IMR-90 (cell line): ENCODE results near the gene PRLH. TPM values are rescaled to one million over a fixed set of nuclear protein-coding genes. Genes with fewer than 3 reads are reported as not detected.

Experiments
- ATAC-seq: fragments of 200-7000 bp; cut with Tn5 transposase; 2 replicates; pipeline ENCODE4 v1.9.1; 2020; ENCODE audit warnings: low read depth, mild to moderate bottlenecking, moderate library complexity
- BruUV-seq: library from RNA; stranded (reverse); fragments of 400-500 nt; replicated peaks from 2 replicates; lab custom pipeline; 2021; lab: Mats Ljungman, UMichigan
- CTCF ChIA-PET: fragments of 300-600 bp; formaldehyde crosslinking; extraction: SDS; loops from one replicate; lab custom pipeline; 2021; ENCODE audit warnings: antibody characterized with exemption; lab: Yijun Ruan, JAX
- POLR2A ChIA-PET: fragments of 300-600 bp; sonication (Branson Sonifier 250); formaldehyde crosslinking; loops from one replicate; lab custom pipeline; 2022; ENCODE audit warnings: antibody characterized with exemption; ENCODE audit not compliant: unreplicated experiment; lab: Charles Lee
- DNase-seq: peaks from one replicate; pipeline ENCODE4 v3.0.0; 2013
- H2AFZ ChIP-seq: replicated peaks from 2 replicates; pipeline ENCODE3; 2013; ENCODE audit warnings: low read length, mild to moderate bottlenecking; ENCODE audit not compliant: poor library complexity
- H2AK5ac ChIP-seq: 2 replicates; pipeline ENCODE4 v1.6.1; 2013; ENCODE audit warnings: low read depth, low read length, inconsistent platforms
- H2AK9ac ChIP-seq: replicated peaks from 2 replicates; pipeline ENCODE3; 2013; ENCODE audit warnings: mild to moderate bottlenecking, low read depth, low read length, moderate library complexity; ENCODE audit not compliant: poor library complexity
- H2BK120ac ChIP-seq: 2 replicates; pipeline ENCODE4 v1.6.1; 2013; ENCODE audit warnings: low read depth, low read length, inconsistent platforms
- H2BK15ac ChIP-seq: 3 replicates; pipeline ENCODE4 v1.6.1; 2013; ENCODE audit warnings: low read depth, low read length, inconsistent platforms
- H2BK20ac ChIP-seq: 2 replicates; pipeline ENCODE4 v1.6.1; 2013; ENCODE audit warnings: low read depth, mild to moderate bottlenecking, inconsistent platforms, low read length, moderate library complexity
- H2BK5ac ChIP-seq: 2 replicates; pipeline ENCODE4 v1.6.1; 2013; ENCODE audit warnings: mild to moderate bottlenecking, low read depth, low read length, inconsistent platforms; ENCODE audit not compliant: poor library complexity, severe bottlenecking
- H3K14ac ChIP-seq: replicated peaks from 2 replicates; pipeline ENCODE4 v1.6.1; 2013; ENCODE audit warnings: low read depth, low read length, inconsistent platforms
- H3K18ac ChIP-seq: 2 replicates; pipeline ENCODE4 v1.6.1; 2013; ENCODE audit warnings: low read depth, low read length, control low read depth
- H3K23ac ChIP-seq: 2 replicates; pipeline ENCODE4 v1.6.1; 2013; ENCODE audit warnings: low read depth, low read length, inconsistent platforms
- H3K27ac ChIP-seq: 2 replicates; pipeline ENCODE4 v1.5.1; 2013; ENCODE audit warnings: mild to moderate bottlenecking, control low read depth, low read length; ENCODE audit not compliant: insufficient read depth
- H3K27me3 ChIP-seq: 2 replicates; pipeline ENCODE4 v1.6.1; 2013; ENCODE audit warnings: low read length; ENCODE audit not compliant: control insufficient read depth, insufficient read depth
- H3K36me3 ChIP-seq: 2 replicates; pipeline ENCODE4 v1.6.1; 2013; ENCODE audit warnings: low read length, mixed read lengths; ENCODE audit not compliant: control insufficient read depth, insufficient read depth
- H3K4ac ChIP-seq: 2 replicates; pipeline ENCODE4 v1.6.1; 2013; ENCODE audit warnings: low read depth, low read length, inconsistent platforms
- H3K4me1 ChIP-seq: 2 replicates; pipeline ENCODE4 v1.6.1; 2013; ENCODE audit warnings: low read length, mixed read lengths; ENCODE audit not compliant: control insufficient read depth, insufficient read depth
- H3K4me2 ChIP-seq: 2 replicates; pipeline ENCODE4 v1.6.1; 2013; ENCODE audit warnings: low read depth, mild to moderate bottlenecking, control low read depth, low read length, moderate library complexity
- H3K4me3 ChIP-seq: 2 replicates; pipeline ENCODE4 v1.5.1; 2013; ENCODE audit warnings: low read depth, mild to moderate bottlenecking, control low read depth, low read length, moderate library complexity; ENCODE audit not compliant: insufficient read depth
- H3K56ac ChIP-seq: 2 replicates; pipeline ENCODE4 v1.6.1; 2013; ENCODE audit warnings: low read length, inconsistent platforms; ENCODE audit not compliant: insufficient read depth; ENCODE audit errors: extremely low read depth
- H3K79me1 ChIP-seq, 2 experiments: 2 replicates each; pipeline ENCODE4 v1.6.1; 2013; ENCODE audit warnings: low read length in 2 of 2, inconsistent platforms in 1 of 2, low read depth in 1 of 2
- H3K9ac ChIP-seq: 2 replicates; pipeline ENCODE4 v1.6.1; 2013; ENCODE audit warnings: low read depth, low read length, control low read depth
- H3K9me1 ChIP-seq: 2 replicates; pipeline ENCODE4 v1.6.1; 2013; ENCODE audit warnings: low read length, inconsistent platforms; ENCODE audit not compliant: insufficient read depth
- H3K9me3 ChIP-seq: 2 replicates; pipeline ENCODE4 v1.6.1; 2013; ENCODE audit warnings: low read length; ENCODE audit not compliant: control insufficient read depth, insufficient read depth
- H4K20me1 ChIP-seq: 2 replicates; pipeline ENCODE4 v1.6.1; 2013; ENCODE audit warnings: low read length, inconsistent platforms; ENCODE audit not compliant: insufficient read depth
- H4K5ac ChIP-seq: 2 replicates; pipeline ENCODE4 v1.6.1; 2013; ENCODE audit warnings: mild to moderate bottlenecking, low read depth, low read length, control low read depth
- H4K8ac ChIP-seq, 2 experiments: 2 replicates each; pipeline ENCODE4 v1.6.1; 2013; ENCODE audit warnings: low read depth in 2 of 2, low read length in 2 of 2, control low read depth in 1 of 2, inconsistent platforms in 1 of 2
- H4K91ac ChIP-seq: 2 replicates; pipeline ENCODE4 v1.6.1; 2013; ENCODE audit warnings: low read depth, low read length, inconsistent platforms; ENCODE audit not compliant: insufficient read depth
- CEBPB ChIP-seq: IDR thresholded peaks from 2 replicates; pipeline ENCODE4 v1.6.1; 2012; ENCODE audit warnings: low read depth, low read length, improper control_type of control experiment
- CHD1 ChIP-seq: IDR thresholded peaks from 2 replicates; pipeline ENCODE4 v1.6.1; 2012; ENCODE audit warnings: low read depth, low read length, improper control_type of control experiment
- CTCF ChIP-seq: conservative IDR thresholded peaks from 2 replicates; pipeline ENCODE4 v1.5.1; 2012; ENCODE audit warnings: mild to moderate bottlenecking, low read depth, low read length, improper control_type of control experiment
- MAFK ChIP-seq: IDR thresholded peaks from 2 replicates; pipeline ENCODE4 v1.6.1; 2012; ENCODE audit warnings: low read depth, low read length, improper control_type of control experiment
- NFE2L2 ChIP-seq: fragments of 150-350 bp; IDR thresholded peaks from 2 replicates; pipeline ENCODE4 v1.6.1; 2016; ENCODE audit warnings: low read depth, mild to moderate bottlenecking, low read length
- WGBS, 2 experiments: methylation state at CpG; one replicate each; pipeline versions ENCODE4 v1.1.5 to v1.1.7; 2013; ENCODE audit warnings: missing lambda C conversion rate in 2 of 2; ENCODE audit not compliant: insufficient read length in 1 of 2; ENCODE audit errors: extremely low coverage in 2 of 2; 5-methylcytosine and 5-hydroxymethylcytosine counted together
- dilution Hi-C: fragments of 300-500 bp; cut with HindIII; formaldehyde crosslinking; loops from one replicate; pipeline ENCODE4 v1.14.3; 2018; ENCODE audit warnings: low sequenced_read_pairs; ENCODE audit not compliant: unreplicated experiment
- in situ Hi-C: fragments of 300-500 bp; cut with MboI; formaldehyde crosslinking; loops from 3 replicates; pipeline ENCODE4 v1.14.3; 2019; ENCODE audit warnings: low sequenced_read_pairs, inconsistent platforms, mixed read lengths
- intact Hi-C: fragments of 100-400 bp; cut with micrococcal nuclease; formaldehyde crosslinking; loops from 2 replicates; pipeline ENCODE4 v1.10.0; 2022
- polyA plus RNA-seq, 3 experiments: library from polyadenylated mRNA; depleted of rRNA; stranded (reverse); fragments of >200 nt; gene quantifications; 2 replicates each; pipeline ENCODE4 v1.2.3, GENCODE V29; 2012; ENCODE audit warnings: low replicate concordance in 1 of 3
- total RNA-seq: library from RNA; depleted of rRNA; stranded (reverse); fragments of >200 nt; gene quantifications from 2 replicates; pipeline ENCODE4 v1.2.3, GENCODE V29; 2012

The PRLH gene
- total and polyA plus RNA-seq, 2 of the 4 experiments (the other 2 are of a cell fraction), result not detected

- no peak overlapping the region for H2AK5ac ChIP-seq
- in situ Hi-C loops (loop anchor here (5.0 kb wide), 1 partner anchor 150 kb away; no protein-coding TSS in a partner anchor), dilution Hi-C loops (no loop called here), intact Hi-C loops (no loop called here)
- H2BK120ac ChIP-seq, result no peak overlapping the region
- DNase-seq (no peak), ATAC-seq (no peak)
- no peaks in the 10 kb centered on the region for H3K79me1 ChIP-seq
- no peak overlapping the region for H3K4me3 ChIP-seq
- no peak overlapping the region for H3K4ac ChIP-seq
- H3K4me1 ChIP-seq, result peaks cover 6% of the 10 kb centered on the region
- H2BK15ac ChIP-seq, result no peak overlapping the region
- ChIA-PET POLR2A (interaction anchor here (0.6 kb wide), 1 partner anchor 11 kb away, joined by 6 read pairs; no protein-coding TSS in a partner anchor), CTCF (interaction anchor here (1.5 kb wide), 1 partner anchor 152 kb away, joined by 7 read pairs; no protein-coding TSS in a partner anchor)
- no peak overlapping the region for H4K5ac ChIP-seq
- no peak overlapping the region for H2BK20ac ChIP-seq
- no peaks in the 10 kb centered on the region for H3K36me3 ChIP-seq
- no peak overlapping the region for H2BK5ac ChIP-seq
- no peaks in the 10 kb centered on the region for H3K27me3 ChIP-seq
- TF ChIP-seq MAFK (no peak), CHD1 (no peak), CEBPB (no peak), CTCF (no peak), NFE2L2 (no peak)
- H2AFZ ChIP-seq, result no peak overlapping the region
- H2AK9ac ChIP-seq, result no peak overlapping the region
- H3K23ac ChIP-seq, result no peak overlapping the region
- no peak overlapping the region for H3K18ac ChIP-seq
- no peaks in the 10 kb centered on the region for H3K9me1 ChIP-seq
- H3K14ac ChIP-seq, result no peak overlapping the region
- no TSS peak for BruUV-seq
- 100% methylated on average over 3 of the region's 18 CpGs; no CpG with 5 or more reads in 1 of the 2 experiments for WGBS, 2 experiments
- H4K8ac ChIP-seq, result no peak overlapping the region
- H4K20me1 ChIP-seq, result no peaks in the 10 kb centered on the region
- H3K4me2 ChIP-seq, result no peak overlapping the region
- no peak overlapping the region for H3K56ac ChIP-seq
- peaks cover 3% of the 10 kb centered on the region; the same call in 1 of the 2 replicates for H3K9me3 ChIP-seq
- H3K27ac ChIP-seq, result no peak overlapping the region
- no peak overlapping the region for H4K91ac ChIP-seq
- H3K9ac ChIP-seq, result no peak overlapping the region
Measured at GRCh38 chr2:237592425-237592980, 26.1 kb downstream of the PRLH start.
